Measurements from ENCODE around the gene HPN. TPM values are rescaled to one million over a fixed set of nuclear protein-coding genes. Genes with fewer than 3 reads are reported as not detected.

HPN gene
- polyA plus RNA-seq, 3 donors = 0.05 TPM; not detected in 2

DNA sequence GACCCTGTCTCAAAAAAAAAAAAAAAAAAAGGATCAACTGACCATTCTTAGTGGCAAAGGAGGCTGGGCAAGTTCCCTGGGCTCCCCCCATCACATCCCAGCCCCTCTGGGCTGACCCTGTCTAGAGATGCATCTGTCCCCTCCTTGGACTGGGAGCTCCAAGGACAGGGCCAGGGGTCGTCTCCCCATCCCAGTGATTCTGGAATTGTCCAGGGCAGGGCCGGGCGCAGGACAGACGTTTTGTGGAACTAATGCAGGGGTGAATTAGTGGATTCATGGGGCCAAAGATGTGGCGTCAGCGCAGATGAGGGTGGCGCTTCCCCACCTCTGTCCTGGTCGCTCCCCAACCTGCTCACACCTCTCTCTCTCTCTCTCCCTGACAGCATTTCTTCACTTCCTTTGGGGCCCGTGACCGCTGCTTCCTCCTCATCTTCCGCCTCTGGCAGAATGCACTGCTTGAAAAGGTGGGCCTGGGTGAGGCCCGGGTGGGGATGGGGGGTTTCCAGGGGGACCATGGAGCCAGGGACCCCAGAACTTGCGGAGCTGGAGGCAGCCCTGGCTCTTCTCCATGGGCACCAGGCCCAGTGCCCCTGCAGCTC, 30.3 kb upstream of the HPN start:
- Histone ChIP-seq H4K20me1 (ENCODE audit: insufficient read depth, low read length) (peaks cover 18% of the 10 kb centered on the region), H3K4me3 (replicated peaks in 1 of 3; ENCODE audit: low read depth in 2 of 3, low read length in 3 of 3) (peak overlapping the region in 1 of 3 experiments; percentile 1), H3K36me3 (replicated peaks in 1 of 2; ENCODE audit: control insufficient read depth in 1 of 2, insufficient read depth in 2 of 2, low read length in 2 of 2) (peaks cover 48 to 56% of the 10 kb centered on the region in 2 donors), H3K9ac (ENCODE audit: insufficient read depth, low read length, poor library complexity, severe bottlenecking) (peak overlapping the region; percentile 17), H3K27me3 (ENCODE audit: control insufficient read depth in 2 of 2, insufficient read depth in 2 of 2, low read length in 2 of 2) (no peaks in the 10 kb centered on the region), H2AFZ (ENCODE audit: insufficient read depth, low read depth, low read length, poor library complexity, severe bottlenecking) (no peak overlapping the region), H3K4me1 (ENCODE audit: control insufficient read depth in 1 of 2, insufficient read depth in 2 of 2, low read length in 2 of 2) (peaks cover 54 to 59% of the 10 kb centered on the region in 2 donors), H3K27ac (ENCODE audit: low read depth in 1 of 2, low read length in 2 of 2) (peak overlapping the region; percentile 44 to 70), H3K79me2 (ENCODE audit: insufficient read depth, low read length) (peaks cover 29% of the 10 kb centered on the region), H3K4me2 (replicated peaks; ENCODE audit: extremely low read depth, low read length, poor library complexity, severe bottlenecking) (peak overlapping the region; percentile 8), H3K9me3 (replicated peaks in 1 of 2; ENCODE audit: control insufficient read depth in 1 of 2, insufficient read depth in 1 of 2, low read length in 2 of 2) (no peaks in the 10 kb centered on the region)
- peaks cover 59% of the 10 kb centered on the region for H3K4me1 Mint-ChIP-seq
- peaks cover 0 to 3% (median 1%) of the 10 kb centered on the region in 3 donors for H3K27me3 Mint-ChIP-seq (ENCODE audit: low read depth in 3 of 3)
- WGBS (ENCODE audit: insufficient coverage) = 62% methylated on average over 4 of the region's 13 CpGs
- intact Hi-C loops (cut with micrococcal nuclease) = loop anchor here in 1 of 2 donors (5.0 kb wide), 1 partner anchor 39 kb away; no protein-coding TSS in a partner anchor
- peak overlapping the region; percentile 20 to 88 (median 71) for H3K27ac Mint-ChIP-seq
- peak in 2 of 3 donors; percentile 13 to 55 for DNase-seq
- H3K4me3 Mint-ChIP-seq = no peak overlapping the region
- peaks cover 56 to 77% of the 10 kb centered on the region in 2 donors for H3K36me3 Mint-ChIP-seq
- TF ChIP-seq, protein P1, sequence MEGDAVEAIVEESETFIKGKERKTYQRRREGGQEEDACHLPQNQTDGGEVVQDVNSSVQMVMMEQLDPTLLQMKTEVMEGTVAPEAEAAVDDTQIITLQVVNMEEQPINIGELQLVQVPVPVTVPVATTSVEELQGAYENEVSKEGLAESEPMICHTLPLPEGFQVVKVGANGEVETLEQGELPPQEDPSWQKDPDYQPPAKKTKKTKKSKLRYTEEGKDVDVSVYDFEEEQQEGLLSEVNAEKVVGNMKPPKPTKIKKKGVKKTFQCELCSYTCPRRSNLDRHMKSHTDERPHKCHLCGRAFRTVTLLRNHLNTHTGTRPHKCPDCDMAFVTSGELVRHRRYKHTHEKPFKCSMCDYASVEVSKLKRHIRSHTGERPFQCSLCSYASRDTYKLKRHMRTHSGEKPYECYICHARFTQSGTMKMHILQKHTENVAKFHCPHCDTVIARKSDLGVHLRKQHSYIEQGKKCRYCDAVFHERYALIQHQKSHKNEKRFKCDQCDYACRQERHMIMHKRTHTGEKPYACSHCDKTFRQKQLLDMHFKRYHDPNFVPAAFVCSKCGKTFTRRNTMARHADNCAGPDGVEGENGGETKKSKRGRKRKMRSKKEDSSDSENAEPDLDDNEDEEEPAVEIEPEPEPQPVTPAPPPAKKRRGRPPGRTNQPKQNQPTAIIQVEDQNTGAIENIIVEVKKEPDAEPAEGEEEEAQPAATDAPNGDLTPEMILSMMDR (IDR thresholded peaks at IDR 0.05) = no peak
- H3K9me3 Mint-ChIP-seq = no peaks in the 10 kb centered on the region

DNA sequence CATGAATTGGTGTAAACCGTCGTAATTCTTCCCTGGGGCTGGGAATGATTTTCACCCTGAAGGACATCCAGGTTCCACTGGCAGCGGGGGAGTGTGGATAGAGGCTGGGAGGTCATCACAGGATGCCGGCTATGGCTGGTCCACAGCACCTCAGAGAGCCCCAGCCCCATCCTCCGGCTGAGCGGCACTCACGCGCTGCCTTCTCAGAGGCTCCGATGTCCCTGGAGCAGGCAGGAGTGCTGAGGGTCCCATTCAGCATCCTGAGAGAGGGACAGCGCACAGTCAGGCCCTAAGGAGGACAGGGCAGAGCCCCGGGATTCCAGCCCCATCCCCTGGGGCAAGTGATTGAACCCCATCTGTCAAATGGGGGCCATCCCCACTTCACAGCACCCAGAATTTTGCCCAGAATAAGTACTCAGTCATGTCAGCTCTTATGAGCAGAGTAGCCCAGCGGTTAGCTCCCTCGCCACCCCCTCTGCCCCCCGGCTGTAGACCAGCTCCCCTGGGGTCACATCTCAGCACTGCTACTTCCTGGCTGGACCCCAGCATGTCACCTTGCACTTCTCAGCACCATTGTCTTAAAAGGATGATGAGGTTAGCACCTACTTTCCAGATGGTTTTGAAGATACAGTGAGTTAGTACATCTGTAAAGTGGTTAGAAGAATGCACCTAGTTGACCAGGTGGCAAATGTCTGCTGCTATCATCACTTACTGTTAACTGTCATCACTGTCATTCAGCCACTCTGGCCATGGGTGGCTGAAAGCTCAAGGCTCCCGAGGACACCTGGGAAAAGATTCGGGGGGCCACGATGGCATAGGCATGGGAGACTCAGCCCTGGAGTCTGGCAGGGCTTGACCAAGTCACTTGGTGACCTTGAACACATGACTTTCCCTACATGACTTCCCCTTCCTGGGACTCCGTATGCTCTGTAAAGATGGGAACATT, 29.5 kb upstream of the HPN start:
- intact Hi-C loops (cut with micrococcal nuclease) = loop anchor here in 1 of 2 donors (5.0 kb wide), 1 partner anchor 40 kb away; no protein-coding TSS in a partner anchor
- Histone ChIP-seq H3K79me2 (ENCODE audit: insufficient read depth, low read length) (peaks cover 20% of the 10 kb centered on the region), H3K4me2 (replicated peaks; ENCODE audit: extremely low read depth, low read length, poor library complexity, severe bottlenecking) (peak overlapping the region; percentile 8), H3K27me3 (ENCODE audit: control insufficient read depth in 2 of 2, insufficient read depth in 2 of 2, low read length in 2 of 2) (no peaks in the 10 kb centered on the region), H4K20me1 (ENCODE audit: insufficient read depth, low read length) (peaks cover 10% of the 10 kb centered on the region), H3K9ac (ENCODE audit: insufficient read depth, low read length, poor library complexity, severe bottlenecking) (peak overlapping the region; percentile 17), H2AFZ (ENCODE audit: insufficient read depth, low read depth, low read length, poor library complexity, severe bottlenecking) (no peak overlapping the region), H3K9me3 (replicated peaks in 1 of 2; ENCODE audit: control insufficient read depth in 1 of 2, insufficient read depth in 1 of 2, low read length in 2 of 2) (no peaks in the 10 kb centered on the region), H3K4me3 (replicated peaks in 1 of 3; ENCODE audit: low read depth in 2 of 3, low read length in 3 of 3) (no peak overlapping the region), H3K27ac (ENCODE audit: low read depth in 1 of 2, low read length in 2 of 2) (peak overlapping the region; percentile 44 to 70), H3K36me3 (replicated peaks in 1 of 2; ENCODE audit: control insufficient read depth in 1 of 2, insufficient read depth in 2 of 2, low read length in 2 of 2) (peaks cover 41 to 56% of the 10 kb centered on the region in 2 donors), H3K4me1 (ENCODE audit: control insufficient read depth in 1 of 2, insufficient read depth in 2 of 2, low read length in 2 of 2) (peaks cover 59 to 65% of the 10 kb centered on the region in 2 donors)
- TF ChIP-seq, protein P1 (IDR thresholded peaks at IDR 0.05) = no peak
- H3K27ac Mint-ChIP-seq = peak overlapping the region; percentile 68 to 89 (median 85)
- peaks cover 61% of the 10 kb centered on the region for H3K4me1 Mint-ChIP-seq
- 86% methylated on average over 12 of the region's 18 CpGs for WGBS (ENCODE audit: insufficient coverage)
- H3K4me3 Mint-ChIP-seq = peak overlapping the region; percentile 13 to 34
- peaks cover 0 to 3% (median 1%) of the 10 kb centered on the region in 3 donors for H3K27me3 Mint-ChIP-seq (ENCODE audit: low read depth in 3 of 3)
- no peaks in the 10 kb centered on the region for H3K9me3 Mint-ChIP-seq
- peaks cover 50 to 76% of the 10 kb centered on the region in 2 donors for H3K36me3 Mint-ChIP-seq
- DNase-seq = no peak
